GM12874 (cell line): ENCODE data around the gene FLRT2.

Source experiments
- CTCF ChIP-seq: IDR thresholded peaks from 2 replicates; pipeline ENCODE4 v1.5.1; 2011; ENCODE audit warnings: low read depth, mild to moderate bottlenecking, control low read depth, low read length, moderate library complexity; ENCODE audit not compliant: insufficient read depth

FLRT2 gene

GRCh38 chr14:85613496-85613895 lies 83.6 kb downstream of the FLRT2 start:
- no peak for TF ChIP-seq CTCF

GRCh38 chr14:85616386-85616885 lies 86.5 kb downstream of the FLRT2 start:
- TF ChIP-seq CTCF = no peak

GRCh38 chr14:85616886-85617285 lies 86.9 kb downstream of the FLRT2 start:
- TF ChIP-seq CTCF = no peak

- TF ChIP-seq CTCF = no peak
Observed at GRCh38 chr14:85617791-85618190, 87.8 kb downstream of the FLRT2 start.

GRCh38 chr14:85618390-85618789 lies 88.4 kb downstream of the FLRT2 start:
- TF ChIP-seq CTCF = no peak

- TF ChIP-seq CTCF = no peak
Observed at GRCh38 chr14:85618978-85619377, 89.0 kb downstream of the FLRT2 start.

- TF ChIP-seq CTCF = no peak
Observed at GRCh38 chr14:85619851-85620250, 89.9 kb downstream of the FLRT2 start.
